Bronchial epithelial cell (primary cell): ENCODE results near the gene KRTAP9-6. TPM values are rescaled to one million over a fixed set of nuclear protein-coding genes. Genes with fewer than 3 reads are reported as not detected.
A peak's percentile ranks its signal among the peaks of the same experiment; 100 is the strongest.
"Not testable (repeated sequence)": the region's sequence is repeated elsewhere in the genome, so short reads cannot be mapped to it uniquely, and the experiment has no call there.

Source experiments
- DNase-seq: peaks from one replicate; pipeline ENCODE4 v3.0.0-alpha.2; 2010; ENCODE audit warnings: low read depth
- FAIRE-seq: peaks from 2 replicates; lab custom pipeline; 2011; peaks lifted over from hg19 to GRCh38; lab: Jason Lieb, UNC
- H3K27me3 ChIP-seq: 2 replicates; pipeline ENCODE4 v1.5.1; 2011; ENCODE audit warnings: low read length; ENCODE audit not compliant: control insufficient read depth, insufficient read depth
- H3K36me3 ChIP-seq: 2 replicates; pipeline ENCODE4 v1.5.1; 2011; ENCODE audit warnings: low read length; ENCODE audit not compliant: control insufficient read depth, insufficient read depth
- H3K4me3 ChIP-seq: 2 replicates; pipeline ENCODE4 v1.5.1; 2011; ENCODE audit warnings: mild to moderate bottlenecking, low read depth, low read length, control low read depth
- CTCF ChIP-seq: IDR thresholded peaks from 2 replicates; pipeline ENCODE4 v1.5.1; 2011; ENCODE audit warnings: mild to moderate bottlenecking, moderate library complexity, low read length, control low read depth, inconsistent platforms; ENCODE audit not compliant: insufficient read depth, severe bottlenecking
- total RNA-seq: library from RNA; depleted of rRNA; stranded (reverse); fragments of >200 nt; gene quantifications from 2 replicates; pipeline ENCODE4 v1.2.1, GENCODE V29; 2014

Gene KRTAP9-6
- total RNA-seq, 1 donor from 2014 or later: not detected

GRCh38 chr17:41256291-41256685 is 8.9 kb upstream of the KRTAP9-6 start:
- Histone ChIP-seq H3K27me3 (peaks cover 1% of the 10 kb centered on the region), H3K36me3 (no peaks in the 10 kb centered on the region), H3K4me3 (no peak overlapping the region)
- DNase-seq (no peak), FAIRE-seq (no peak)
- no peak for TF ChIP-seq CTCF

GRCh38 chr17:41258406-41258805 is 6.8 kb upstream of the KRTAP9-6 start:
- Histone ChIP-seq H3K27me3 (peaks cover 1% of the 10 kb centered on the region), H3K36me3 (no peaks in the 10 kb centered on the region), H3K4me3 (no peak overlapping the region)
- DNase-seq (no peak), FAIRE-seq (no peak)
- no peak for TF ChIP-seq CTCF

GRCh38 chr17:41263212-41263611 is 2.0 kb upstream of the KRTAP9-6 start:
- H3K36me3 ChIP-seq: no peaks in the 10 kb centered on the region
- H3K27me3 ChIP-seq: peaks cover 3% of the 10 kb centered on the region
- DNase-seq (no peak), FAIRE-seq (no peak)
- TF ChIP-seq CTCF: no peak
- H3K4me3 ChIP-seq: no peak overlapping the region

GRCh38 chr17:41264599-41264998 is 579 bp upstream of the KRTAP9-6 start:
- H3K4me3 ChIP-seq: no peak overlapping the region
- H3K27me3 ChIP-seq: peaks cover 3% of the 10 kb centered on the region
- H3K36me3 ChIP-seq: no peaks in the 10 kb centered on the region
- TF ChIP-seq CTCF: no peak
- DNase-seq (no peak), FAIRE-seq (peak; percentile 86)

- FAIRE-seq (no peak), DNase-seq (no peak)
These were observed 2.5 kb downstream of the KRTAP9-6 start for GRCh38 chr17:41267711-41268110.

GRCh38 chr17:41271323-41271722 is 6.1 kb downstream of the KRTAP9-6 start:
- DNase-seq, H3K4me3 ChIP-seq, H3K36me3 ChIP-seq, FAIRE-seq, H3K27me3 ChIP-seq: not testable (repeated sequence)

More at GRCh38 chr17:41267711-41268110, 2.5 kb downstream of the KRTAP9-6 start:
- Histone ChIP-seq H3K36me3 (no peaks in the 10 kb centered on the region), H3K27me3 (peaks cover 3% of the 10 kb centered on the region), H3K4me3 (no peak overlapping the region)
- TF ChIP-seq CTCF: no peak
